Activated CD8-positive, alpha-beta T cell treated with anti-CD3 and anti-CD28 coated beads for 36 hours (primary cell): ENCODE results near the gene OR4X2. TPM values are rescaled to one million over a fixed set of nuclear protein-coding genes. Genes with fewer than 3 reads are reported as not detected.

Experiments used
- ATAC-seq: fragments of 200-7000 bp; cut with Tn5 transposase; one replicate; pipeline ENCODE4 v1.10.0; 2021; ENCODE audit warnings: mild to moderate bottlenecking, moderate library complexity
- CTCF ChIA-PET: fragments of 350-600 bp; sonication (Branson Sonifier 250); formaldehyde crosslinking; loops from one replicate; lab custom pipeline; 2021; ENCODE audit warnings: antibody characterized with exemption; lab: Charles Lee
- POLR2A ChIA-PET: fragments of 350-600 bp; sonication (Branson Sonifier 250); formaldehyde crosslinking; loops from one replicate; lab custom pipeline; 2021; ENCODE audit warnings: antibody characterized with exemption; lab: Charles Lee
- DNase-seq: peaks from one replicate; pipeline ENCODE4 v3.0.0-alpha.2; 2020
- H3K27ac Mint-ChIP-seq: one replicate; pipeline ENCODE4 v1.8.0; 2021; ENCODE audit warnings: mild to moderate bottlenecking, mixed read lengths
- H3K27me3 Mint-ChIP-seq: one replicate; pipeline ENCODE4 v1.8.0; 2021; ENCODE audit warnings: mixed read lengths
- H3K36me3 Mint-ChIP-seq: one replicate; pipeline ENCODE4 v1.8.0; 2021; ENCODE audit warnings: low read depth, mixed read lengths
- H3K4me1 Mint-ChIP-seq: one replicate; pipeline ENCODE4 v1.8.0; 2021; ENCODE audit warnings: low read depth, mixed read lengths
- H3K4me3 Mint-ChIP-seq: one replicate; pipeline ENCODE4 v1.8.0; 2021; ENCODE audit warnings: mild to moderate bottlenecking, moderate library complexity, mixed read lengths
- H3K9me3 Mint-ChIP-seq: one replicate; pipeline ENCODE4 v1.8.0; 2021; ENCODE audit warnings: mixed read lengths
- intact Hi-C: fragments of 100-400 bp; cut with micrococcal nuclease; formaldehyde crosslinking; loops from one replicate; pipeline ENCODE4 v1.10.0; 2022
- total RNA-seq, 2 experiments: library from RNA; stranded (reverse); gene quantifications; one replicate each; pipeline ENCODE4 v1.2.3, GENCODE V29; 2021
- TF ChIP-seq, protein P1 (sequence below): fragments of 200-600 bp; IDR thresholded peaks from one replicate; pipeline ENCODE4 v1.8.0; 2022; ENCODE audit warnings: antibody characterized with exemption, mild to moderate bottlenecking

OR4X2 gene
- total RNA-seq, 2 experiments from 2014 or later: not detected

DNA sequence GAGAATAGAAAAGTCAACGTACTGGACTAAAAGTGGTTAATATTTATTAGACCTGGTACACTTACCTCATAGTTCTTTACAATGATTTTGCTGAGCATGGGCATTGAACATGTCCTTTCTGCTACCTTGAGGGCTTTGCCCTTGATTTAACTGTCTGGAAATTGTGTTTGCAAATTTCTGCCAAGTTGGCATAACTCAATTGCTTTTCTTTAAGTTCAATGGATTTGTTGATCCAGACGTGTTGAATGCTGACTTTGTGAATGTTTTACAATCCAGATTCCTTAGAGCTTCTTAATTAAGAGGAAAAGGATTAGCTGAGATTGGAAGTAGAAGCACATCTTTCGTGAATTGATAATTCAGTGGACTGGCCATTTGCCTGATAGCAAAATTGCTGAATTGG is 7.2 kb upstream of the OR4X2 start:
- Mint-ChIP-seq H3K9me3 (peaks cover 1% of the 10 kb centered on the region), H3K4me1 (no peaks in the 10 kb centered on the region), H3K27ac (no peak overlapping the region), H3K4me3 (no peak overlapping the region), H3K27me3 (peaks cover 15% of the 10 kb centered on the region), H3K36me3 (peaks cover 2% of the 10 kb centered on the region)
- DNase-seq (no peak), ATAC-seq (no peak)
- ChIA-PET CTCF (no interaction called here), POLR2A (no interaction called here)
- TF ChIP-seq, protein P1, sequence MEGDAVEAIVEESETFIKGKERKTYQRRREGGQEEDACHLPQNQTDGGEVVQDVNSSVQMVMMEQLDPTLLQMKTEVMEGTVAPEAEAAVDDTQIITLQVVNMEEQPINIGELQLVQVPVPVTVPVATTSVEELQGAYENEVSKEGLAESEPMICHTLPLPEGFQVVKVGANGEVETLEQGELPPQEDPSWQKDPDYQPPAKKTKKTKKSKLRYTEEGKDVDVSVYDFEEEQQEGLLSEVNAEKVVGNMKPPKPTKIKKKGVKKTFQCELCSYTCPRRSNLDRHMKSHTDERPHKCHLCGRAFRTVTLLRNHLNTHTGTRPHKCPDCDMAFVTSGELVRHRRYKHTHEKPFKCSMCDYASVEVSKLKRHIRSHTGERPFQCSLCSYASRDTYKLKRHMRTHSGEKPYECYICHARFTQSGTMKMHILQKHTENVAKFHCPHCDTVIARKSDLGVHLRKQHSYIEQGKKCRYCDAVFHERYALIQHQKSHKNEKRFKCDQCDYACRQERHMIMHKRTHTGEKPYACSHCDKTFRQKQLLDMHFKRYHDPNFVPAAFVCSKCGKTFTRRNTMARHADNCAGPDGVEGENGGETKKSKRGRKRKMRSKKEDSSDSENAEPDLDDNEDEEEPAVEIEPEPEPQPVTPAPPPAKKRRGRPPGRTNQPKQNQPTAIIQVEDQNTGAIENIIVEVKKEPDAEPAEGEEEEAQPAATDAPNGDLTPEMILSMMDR: no peak
- intact Hi-C loops: no loop called here

DNA sequence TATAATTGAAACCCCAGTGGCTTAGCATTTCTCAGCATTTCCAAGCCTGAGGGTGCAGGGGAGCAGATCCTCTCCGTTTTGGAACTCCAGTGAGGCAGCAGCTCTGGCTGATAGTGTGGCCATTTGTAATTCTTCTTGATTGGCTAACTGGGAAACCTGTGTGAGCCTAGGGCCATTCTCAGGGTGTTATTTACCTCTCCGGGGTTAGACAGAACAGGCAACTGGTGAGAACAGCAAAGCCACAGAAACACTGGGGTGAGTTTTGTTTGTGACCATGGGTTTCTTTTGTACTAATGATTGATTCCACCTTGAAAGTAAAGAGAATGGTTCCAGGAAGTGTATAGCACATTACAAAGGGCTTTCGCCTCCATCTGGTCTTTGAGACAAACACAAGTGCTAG is 2.4 kb upstream of the OR4X2 start:
- Mint-ChIP-seq H3K27me3 (peaks cover 13% of the 10 kb centered on the region), H3K36me3 (peaks cover 2% of the 10 kb centered on the region), H3K27ac (no peak overlapping the region), H3K9me3 (peaks cover 1% of the 10 kb centered on the region), H3K4me1 (no peaks in the 10 kb centered on the region), H3K4me3 (no peak overlapping the region)
- ChIA-PET CTCF (no interaction called here), POLR2A (no interaction called here)
- intact Hi-C loops: no loop called here
- TF ChIP-seq, protein P1: no peak
- DNase-seq: no peak
- ATAC-seq: no peak

DNA sequence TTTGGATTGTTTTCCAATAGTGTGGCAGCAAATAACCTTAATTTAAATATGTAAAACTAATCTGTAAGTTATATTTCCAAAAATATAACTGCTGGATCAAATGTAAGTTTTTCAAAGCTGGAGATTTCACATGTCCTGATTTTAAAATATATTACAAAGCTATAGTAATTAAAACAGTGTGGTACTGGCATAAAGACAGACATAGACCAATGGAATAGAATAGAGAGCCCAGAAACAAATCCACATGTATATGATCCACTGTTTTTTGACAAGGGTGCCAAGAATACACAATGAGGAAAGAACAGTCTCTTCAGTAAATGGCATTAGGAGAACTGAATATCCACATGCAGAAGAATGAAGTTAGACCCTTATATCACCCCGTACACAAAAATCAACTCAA is 4.0 kb downstream of the OR4X2 start:
- H3K27ac Mint-ChIP-seq: no peak overlapping the region
- POLR2A ChIA-PET: no interaction called here
- H3K4me1 Mint-ChIP-seq: no peaks in the 10 kb centered on the region
- CTCF ChIA-PET: no interaction called here
- peaks cover 9% of the 10 kb centered on the region for H3K9me3 Mint-ChIP-seq
- TF ChIP-seq, protein P1: no peak
- H3K4me3 Mint-ChIP-seq: no peak overlapping the region
- H3K36me3 Mint-ChIP-seq: no peaks in the 10 kb centered on the region
- intact Hi-C loops: no loop called here
- H3K27me3 Mint-ChIP-seq: peaks cover 2% of the 10 kb centered on the region
- no peak for DNase-seq
- no peak for ATAC-seq

DNA sequence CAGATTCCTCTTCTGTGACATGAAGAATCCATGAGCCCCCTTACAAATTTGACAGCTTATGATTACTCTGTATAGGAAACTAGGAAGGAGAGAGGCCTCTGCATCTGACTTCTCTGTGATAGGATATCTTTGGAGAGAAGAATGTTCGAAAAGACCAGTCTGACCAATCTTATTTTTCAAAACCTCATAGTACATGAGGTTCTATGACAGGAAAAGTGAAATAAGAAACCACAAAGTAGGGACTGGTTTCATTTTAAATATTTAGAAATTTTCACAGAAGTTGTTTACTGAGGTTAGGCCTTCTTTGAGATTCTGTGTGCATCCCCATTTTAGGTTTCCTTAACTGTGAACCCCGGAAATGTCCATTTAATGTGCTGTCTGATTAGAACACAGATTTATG is 16.7 kb downstream of the OR4X2 start:
- intact Hi-C loops: no loop called here
- CTCF ChIA-PET: no interaction called here
- H3K36me3 Mint-ChIP-seq: no peaks in the 10 kb centered on the region
- ATAC-seq (no peak), DNase-seq (no peak)
- POLR2A ChIA-PET: no interaction called here
- H3K4me1 Mint-ChIP-seq: peaks cover 2% of the 10 kb centered on the region
- no peak overlapping the region for H3K4me3 Mint-ChIP-seq
- H3K27ac Mint-ChIP-seq: no peak overlapping the region
- H3K27me3 Mint-ChIP-seq: peaks cover 9% of the 10 kb centered on the region
- TF ChIP-seq, protein P1: no peak
- no peaks in the 10 kb centered on the region for H3K9me3 Mint-ChIP-seq

DNA sequence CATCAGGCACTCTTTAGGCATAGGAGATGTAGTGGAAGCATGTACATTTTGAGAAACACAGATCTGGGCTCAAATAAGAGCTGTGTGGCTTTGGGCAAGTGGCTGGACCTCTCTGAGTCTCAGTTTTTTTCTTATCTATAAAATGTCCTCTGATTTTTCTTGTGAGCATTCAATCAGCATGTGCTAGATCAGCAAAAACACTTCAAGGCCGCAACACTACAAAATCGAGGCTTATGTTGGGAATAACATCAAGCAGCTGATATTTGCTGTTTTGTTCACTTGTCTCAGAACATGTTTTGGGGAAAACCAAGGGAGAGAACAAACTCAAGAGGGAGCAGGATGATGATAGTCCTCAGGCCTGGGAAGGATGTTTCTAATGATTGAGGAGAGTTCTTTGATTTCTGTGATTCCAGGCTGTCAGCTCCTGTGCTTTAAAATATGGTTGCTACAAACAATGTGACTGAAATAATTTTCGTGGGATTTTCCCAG is 18.6 kb downstream of the OR4X2 start, which contains the start of gene OR4X1:
TSS of gene OR4X1 (plus strand) at position 439 of the 489 bp plus-strand sequence. CDS start at position 439, 0 bp downstream.
- DNase-seq (no peak), ATAC-seq (no peak)
- no peak within 1 kb of the TSS for H3K4me3 Mint-ChIP-seq
- H3K4me1 Mint-ChIP-seq: peaks cover 2% of the 10 kb centered on the region
- intact Hi-C loops: no loop called here
- peaks cover 3% of the 10 kb centered on the region for H3K27me3 Mint-ChIP-seq
- H3K9me3 Mint-ChIP-seq: no peaks in the 10 kb centered on the region
- ChIA-PET POLR2A (no interaction called here), CTCF (no interaction called here)
- H3K36me3 Mint-ChIP-seq: no peaks in the 10 kb centered on the region
- no peak within 1 kb of the TSS for H3K27ac Mint-ChIP-seq
- TF ChIP-seq, protein P1: no peak
